Neural cell (in vitro differentiated cells): Measurements from ENCODE around the gene KCNK7.

Experiments used
- CTCF ChIP-seq: fragments of 450-650 bp; IDR thresholded peaks from 2 replicates; pipeline ENCODE4 v1.5.1; 2014; ENCODE audit warnings: antibody characterized with exemption, mild to moderate bottlenecking, moderate library complexity; ENCODE audit not compliant: poor library complexity, severe bottlenecking
- EP300 ChIP-seq: fragments of 450-650 bp; conservative IDR thresholded peaks from 2 replicates; pipeline ENCODE4 v1.6.1; 2014; ENCODE audit warnings: antibody characterized with exemption, mild to moderate bottlenecking, moderate library complexity; ENCODE audit not compliant: poor library complexity, severe bottlenecking
- EZH2 ChIP-seq: fragments of 200-600, 300-800 bp; shearing (Covaris generic), sonication (generic); IDR thresholded peaks from 2 replicates; pipeline ENCODE4 v1.6.1; 2014; ENCODE audit warnings: antibody characterized with exemption, low read length, borderline replicate concordance, mild to moderate bottlenecking; ENCODE audit not compliant: insufficient read depth, poor library complexity, severe bottlenecking
- POLR2AphosphoS5 ChIP-seq: IDR thresholded peaks from 2 replicates; pipeline ENCODE4 v1.6.1; 2012
- REST ChIP-seq: IDR thresholded peaks from 2 replicates; pipeline ENCODE4 v1.6.1; 2012; ENCODE audit warnings: borderline replicate concordance

- TF ChIP-seq EP300, result no peak
- TF ChIP-seq EZH2, result no peak
- TF ChIP-seq CTCF, result no peak
- TF ChIP-seq POLR2AphosphoS5, result no peak
- no peak for TF ChIP-seq REST
Measured at GRCh38 chr11:65599216-65599954, 3.8 kb upstream of the KCNK7 start.
